Measurements from ENCODE around the gene SKAP2. TPM values are rescaled to one million over a fixed set of nuclear protein-coding genes. Genes with fewer than 3 reads are reported as not detected.

Gene SKAP2
- total RNA-seq, 1 experiment from 2014 or later, result 30.7 TPM

- CTCF ChIA-PET, result no interaction called here
- Histone ChIP-seq H3K9ac (ENCODE audit: low read length) (no peak overlapping the region), H3K9me3 (ENCODE audit: control insufficient read depth in 1 of 2, insufficient read depth in 1 of 2, low read depth in 1 of 2, low read length in 2 of 2) (no peaks in the 10 kb centered on the region), H3K79me2 (ENCODE audit: insufficient read depth, low read length) (no peaks in the 10 kb centered on the region), H3K9me2 (ENCODE audit: insufficient read depth) (no peaks in the 10 kb centered on the region), H4K20me1 (ENCODE audit: insufficient read depth) (no peaks in the 10 kb centered on the region), H3K4me1 (ENCODE audit: control insufficient read depth in 1 of 2, insufficient read depth in 2 of 2, low read length in 2 of 2) (no peaks in the 10 kb centered on the region), H2AFZ (ENCODE audit: low read depth, low read length, poor library complexity, severe bottlenecking) (no peak overlapping the region), H3K27me3 (ENCODE audit: insufficient read depth, low read length) (no peaks in the 10 kb centered on the region), H3K4me2 (ENCODE audit: low read length) (no peak overlapping the region), H3K27ac (ENCODE audit: low read depth, low read length) (no peak overlapping the region), H3K36me3 (ENCODE audit: control insufficient read depth in 1 of 2, insufficient read depth in 2 of 2, low read length in 2 of 2) (no peaks in the 10 kb centered on the region), H3K4me3 (replicated peaks in 1 of 2; ENCODE audit: low read depth in 1 of 2, low read length in 2 of 2) (no peak overlapping the region)
- RAD21 ChIA-PET (ENCODE audit: low non-redundant PET in 1 of 2, low total read pairs in 2 of 2, uncharacterized antibody in 2 of 2, unreplicated experiment in 2 of 2), result no interaction called here
- DNase-seq (ENCODE audit: low read depth, low spot score) (no peak), ATAC-seq (no peak)
- intact Hi-C loops (cut with micrococcal nuclease), result no loop called here
- TF ChIP-seq EGR1 (IDR thresholded peaks at IDR 0.05; ENCODE audit: low read depth), result no peak
- no TSS peak for BruUV-seq (replicated peaks)
- POLR2A ChIA-PET, result no interaction called here
These were observed 158.8 kb downstream of the SKAP2 start for GRCh38 chr7:26705567-26705966.

- Histone ChIP-seq H3K27me3 (ENCODE audit: insufficient read depth, low read length) (no peaks in the 10 kb centered on the region), H3K27ac (ENCODE audit: low read depth, low read length) (no peak overlapping the region), H4K20me1 (ENCODE audit: insufficient read depth) (no peaks in the 10 kb centered on the region), H3K4me3 (replicated peaks in 1 of 2; ENCODE audit: low read depth in 1 of 2, low read length in 2 of 2) (no peak overlapping the region), H2AFZ (ENCODE audit: low read depth, low read length, poor library complexity, severe bottlenecking) (no peak overlapping the region), H3K36me3 (ENCODE audit: control insufficient read depth in 1 of 2, insufficient read depth in 2 of 2, low read length in 2 of 2) (no peaks in the 10 kb centered on the region), H3K9me3 (ENCODE audit: control insufficient read depth in 1 of 2, insufficient read depth in 1 of 2, low read depth in 1 of 2, low read length in 2 of 2) (no peaks in the 10 kb centered on the region), H3K4me2 (ENCODE audit: low read length) (no peak overlapping the region), H3K4me1 (ENCODE audit: control insufficient read depth in 1 of 2, insufficient read depth in 2 of 2, low read length in 2 of 2) (no peaks in the 10 kb centered on the region), H3K79me2 (ENCODE audit: insufficient read depth, low read length) (no peaks in the 10 kb centered on the region), H3K9ac (ENCODE audit: low read length) (no peak overlapping the region), H3K9me2 (ENCODE audit: insufficient read depth) (no peaks in the 10 kb centered on the region)
- no peak for DNase-seq (ENCODE audit: low read depth, low spot score)
- ChIA-PET RAD21 (ENCODE audit: low non-redundant PET in 1 of 2, low total read pairs in 2 of 2, uncharacterized antibody in 2 of 2, unreplicated experiment in 2 of 2) (no interaction called here), CTCF (no interaction called here), POLR2A (no interaction called here)
- BruUV-seq (replicated peaks), result no TSS peak
- ATAC-seq, result no peak
- intact Hi-C loops (cut with micrococcal nuclease), result no loop called here
- TF ChIP-seq FOSL1 (IDR thresholded peaks at IDR 0.05; ENCODE audit: low read depth), result no peak
- no peak for TF ChIP-seq CTCF (IDR thresholded peaks at IDR 0.05 in 2 of 3, conservative IDR thresholded peaks at IDR 0.05 in 1 of 3; ENCODE audit: borderline replicate concordance in 1 of 3, insufficient read depth in 1 of 3, low read depth in 2 of 3, low read length in 2 of 3)
- TF ChIP-seq TCF7L2 (IDR thresholded peaks at IDR 0.05; ENCODE audit: borderline replicate concordance, extremely low read depth, insufficient read depth, insufficient read length), result no peak
- TF ChIP-seq SIN3A (IDR thresholded peaks at IDR 0.05; ENCODE audit: low read depth), result no peak
- no peak for TF ChIP-seq SP1 (IDR thresholded peaks at IDR 0.05; ENCODE audit: low read depth)
These were observed 159.6 kb downstream of the SKAP2 start for GRCh38 chr7:26704786-26705185.
